Hematopoietic multipotent progenitor cell treated with erythropoietin and hydrocortisone succinate and interleukin-3 and kit ligand, for 4 days (in vitro differentiated cells): ENCODE results near the gene TMIE.

Experiments used
- DNase-seq: peaks from one replicate; pipeline ENCODE4 v3.0.0-alpha.2; 2015

TMIE gene, protein sequence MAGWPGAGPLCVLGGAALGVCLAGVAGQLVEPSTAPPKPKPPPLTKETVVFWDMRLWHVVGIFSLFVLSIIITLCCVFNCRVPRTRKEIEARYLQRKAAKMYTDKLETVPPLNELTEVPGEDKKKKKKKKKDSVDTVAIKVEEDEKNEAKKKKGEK

DNA sequence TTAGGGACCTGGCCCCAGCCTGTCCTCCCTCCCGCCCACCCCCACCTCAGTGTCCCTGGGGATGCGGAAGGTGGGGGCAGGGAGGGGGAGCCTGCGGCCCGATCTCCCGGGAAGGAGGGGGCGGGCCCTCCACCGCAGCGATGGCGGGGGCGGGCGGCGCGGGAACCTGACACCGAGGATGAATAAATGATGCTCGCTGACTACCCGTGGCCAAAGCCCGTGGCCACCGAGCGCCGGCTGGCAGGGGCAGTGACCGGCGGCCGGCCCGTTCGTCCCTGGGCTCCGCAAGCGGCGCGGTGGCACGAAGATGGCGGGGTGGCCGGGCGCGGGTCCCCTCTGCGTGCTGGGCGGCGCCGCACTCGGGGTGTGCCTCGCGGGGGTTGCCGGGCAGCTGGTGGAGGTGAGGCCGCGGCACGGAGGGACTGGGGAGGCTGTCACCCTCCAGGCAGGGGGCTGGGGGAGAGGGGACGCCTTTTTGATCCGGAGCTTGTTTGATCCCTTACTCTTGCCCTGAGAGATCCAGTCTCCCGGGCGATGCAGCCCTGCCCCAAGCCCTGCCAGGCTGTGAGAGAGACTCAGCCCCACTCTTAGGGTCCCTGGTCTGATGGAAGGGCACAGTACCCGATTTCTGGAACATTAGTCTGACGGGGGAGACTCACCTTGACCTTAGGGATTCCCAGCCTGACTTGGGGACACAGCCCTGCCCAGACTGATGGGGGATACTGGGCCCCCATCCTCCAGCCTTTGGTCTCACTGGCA is at the start of gene TMIE:
Gene TMIE (plus strand): TSS at position 212 of the 759 bp plus-strand sequence. CDS start 96 bp downstream, at position 308.
- DNase-seq, result no peak

DNA sequence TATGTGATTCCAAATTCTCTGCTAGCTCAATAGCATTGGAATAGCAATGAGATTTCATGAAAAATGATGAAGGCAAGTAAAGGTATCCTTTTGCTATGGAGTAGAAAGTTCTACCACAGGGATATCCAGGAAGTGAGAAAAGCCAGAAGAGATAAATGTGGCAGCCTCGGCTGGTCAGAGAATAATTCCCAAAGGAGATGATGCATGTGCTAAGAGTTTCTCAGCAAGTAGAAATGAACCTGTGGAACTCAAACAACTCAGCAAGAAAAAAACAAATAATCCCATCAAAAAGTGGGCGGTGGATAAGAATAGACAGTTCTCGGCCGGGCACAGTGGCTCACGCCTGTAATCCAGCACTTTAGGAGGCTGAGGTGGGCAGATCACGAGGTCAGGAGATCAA is 45.9 kb upstream of the TMIE start:
- DNase-seq, result no peak

DNA sequence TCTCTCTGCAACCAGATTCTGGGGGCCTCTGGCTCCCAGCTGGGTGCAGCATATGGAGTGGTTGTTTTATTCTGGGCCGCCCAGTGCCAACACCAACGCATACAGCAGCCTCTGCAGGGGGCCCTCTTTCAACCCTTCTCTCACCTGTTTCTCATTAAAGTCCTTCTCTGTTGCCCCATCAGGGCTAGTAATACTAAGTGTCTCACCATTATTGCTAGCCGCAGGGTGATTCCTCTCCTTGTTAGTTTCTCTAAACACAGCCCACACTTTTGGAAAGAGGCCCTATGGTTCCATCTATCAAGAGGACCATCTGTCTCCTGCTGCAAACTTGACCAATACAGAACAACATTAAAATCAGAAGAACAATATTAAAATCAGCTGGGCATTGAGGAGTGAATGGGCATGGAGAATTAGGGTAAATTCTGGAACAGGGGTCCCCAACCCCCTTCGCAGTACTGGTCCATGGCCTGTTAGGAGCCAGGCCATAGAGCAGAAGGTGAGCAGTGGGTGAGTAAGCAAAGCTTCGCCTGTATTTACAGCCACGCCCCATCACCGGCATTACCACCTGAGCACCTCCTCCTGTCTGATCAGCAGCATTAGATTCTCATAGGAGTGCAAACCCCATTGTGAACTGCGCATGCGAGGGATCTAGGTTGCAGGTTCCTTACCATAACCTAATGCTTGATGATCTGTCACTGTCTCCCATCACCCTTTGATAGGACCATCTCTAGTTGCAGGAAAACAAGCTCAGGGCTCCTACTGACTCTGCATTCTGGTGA is 44.2 kb upstream of the TMIE start:
- DNase-seq, result no peak

DNA sequence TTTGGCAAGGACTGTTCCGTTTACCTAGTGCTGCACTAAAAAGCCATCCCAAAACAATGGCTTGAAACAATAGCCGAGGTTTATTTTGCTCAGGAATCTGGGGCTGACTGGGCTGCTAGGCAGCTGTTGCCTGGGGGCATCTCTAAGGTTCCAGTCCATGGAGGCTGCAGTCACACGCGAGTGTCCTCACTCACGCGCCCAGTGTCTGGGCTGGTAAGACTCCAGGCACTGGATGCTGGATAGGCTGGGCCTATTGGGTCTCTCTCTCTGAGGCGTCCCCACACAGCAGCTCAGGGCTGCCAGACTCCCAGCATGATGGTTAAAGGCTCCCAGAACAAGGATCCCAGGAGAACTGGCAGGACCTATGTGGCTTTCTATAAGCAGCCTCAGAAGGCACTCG is 41.9 kb upstream of the TMIE start:
- no peak for DNase-seq

DNA sequence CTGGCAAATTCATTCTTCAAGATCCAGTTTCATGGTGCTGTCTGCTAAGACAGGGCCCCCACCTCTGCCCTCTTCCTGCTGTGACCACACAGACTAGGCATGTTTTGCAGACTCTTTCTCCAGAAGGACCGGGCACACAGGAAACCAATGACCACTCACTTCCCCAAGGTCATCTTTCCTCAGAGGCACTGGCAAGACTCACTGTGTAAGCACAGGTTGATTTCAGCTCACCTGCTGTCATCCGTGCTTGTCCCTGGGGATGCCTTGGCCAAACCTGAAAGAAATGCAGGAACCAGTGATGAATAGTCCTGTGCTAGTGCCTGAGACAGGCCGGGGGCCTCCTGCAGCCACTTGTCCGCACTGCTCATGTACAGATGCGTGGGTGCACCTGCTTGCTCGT is 41.2 kb upstream of the TMIE start:
- no peak for DNase-seq

DNA sequence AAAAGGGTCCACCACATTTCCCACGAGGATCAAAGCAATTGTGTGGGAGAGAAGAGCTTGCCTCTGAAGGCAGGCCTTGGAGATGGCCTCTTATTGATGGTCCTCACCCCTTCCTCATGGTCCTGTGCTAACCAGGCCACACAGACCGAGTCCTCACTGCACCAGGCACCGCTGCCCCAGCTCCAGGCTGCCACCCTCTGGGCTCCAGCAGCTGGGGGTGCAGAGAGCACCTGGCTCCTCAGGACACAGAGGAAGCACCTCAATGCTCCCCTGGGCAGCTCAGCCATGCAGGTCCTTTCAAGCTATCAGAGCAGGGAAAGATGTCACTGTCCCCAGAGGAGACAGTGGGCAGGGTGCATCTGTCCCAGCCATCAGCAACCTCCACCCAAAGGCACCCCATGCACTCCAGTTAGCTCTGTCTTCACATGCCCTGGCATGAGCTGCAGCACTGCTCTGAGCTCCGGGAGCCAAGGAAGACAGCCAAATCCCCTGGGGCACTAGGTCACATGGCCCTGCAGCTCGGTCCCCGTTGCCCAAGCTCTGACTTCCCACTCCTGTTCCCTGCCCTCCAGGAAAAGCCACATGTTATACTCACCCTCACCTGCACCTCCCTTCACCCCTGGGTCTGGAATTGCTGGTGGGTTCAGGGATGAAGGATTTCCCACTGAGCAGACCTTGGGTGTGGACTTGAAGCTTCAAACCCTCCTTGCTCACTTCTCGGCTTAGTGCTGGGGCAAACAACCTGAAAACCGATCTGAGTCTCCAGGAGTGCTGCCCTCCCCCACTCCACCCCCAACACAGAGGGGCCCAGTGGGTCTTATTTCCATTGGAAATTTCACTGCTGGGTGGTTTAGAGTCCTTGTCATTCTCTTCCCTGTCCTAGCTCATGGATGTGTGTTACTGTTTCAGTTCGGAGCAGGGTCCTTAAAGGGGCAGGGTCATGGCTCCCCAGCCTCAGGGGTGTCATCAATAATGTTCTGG is 40.4 kb upstream of the TMIE start:
- no peak for DNase-seq

DNA sequence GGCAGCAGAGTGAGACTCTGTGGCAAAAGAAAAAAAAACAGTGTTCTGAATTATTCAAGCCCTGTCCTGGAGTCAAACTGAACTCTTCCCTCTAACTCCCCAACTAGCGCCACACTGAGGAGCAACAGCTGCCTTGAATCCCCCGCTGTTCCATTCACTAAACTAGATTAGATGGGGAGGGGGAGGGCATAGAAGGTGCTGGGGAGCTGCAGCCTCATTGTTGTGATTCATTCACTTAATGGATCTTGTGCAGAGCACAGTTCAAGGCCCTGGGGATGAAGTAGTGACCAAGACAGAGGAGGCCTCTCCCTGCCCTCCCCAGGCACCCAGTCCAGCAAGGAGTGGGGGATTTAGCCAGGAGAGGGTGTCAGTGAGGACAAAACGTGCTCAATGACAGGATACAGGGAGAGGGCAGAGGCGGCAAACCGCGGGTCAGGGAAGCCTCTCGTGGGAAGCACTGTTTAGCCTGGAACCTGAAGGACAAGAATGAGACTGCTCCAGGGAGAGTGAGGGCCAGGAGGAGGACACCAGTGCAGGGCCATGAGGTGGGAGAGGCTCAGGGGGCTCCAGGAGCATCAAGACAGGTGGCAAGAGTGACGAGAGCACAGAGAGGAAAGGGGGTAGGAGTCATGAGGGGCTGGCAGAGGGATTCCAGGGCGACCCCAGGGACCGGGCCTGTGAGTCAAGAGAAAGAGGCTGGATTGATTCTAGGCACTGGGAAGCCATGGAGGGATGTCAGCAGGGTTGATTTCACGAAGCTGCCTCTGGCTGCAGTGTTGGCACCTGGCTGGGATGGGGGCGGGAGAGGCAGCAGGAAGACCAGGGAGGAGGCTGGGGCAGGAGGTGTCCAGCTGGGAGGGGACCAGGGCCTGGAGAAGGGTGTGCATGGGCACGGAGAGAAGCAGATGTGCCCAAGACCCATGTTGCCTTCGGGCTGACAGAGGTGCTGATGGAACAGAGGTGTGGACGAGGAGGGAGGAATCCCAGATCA is 39.1 kb upstream of the TMIE start:
- no peak for DNase-seq

DNA sequence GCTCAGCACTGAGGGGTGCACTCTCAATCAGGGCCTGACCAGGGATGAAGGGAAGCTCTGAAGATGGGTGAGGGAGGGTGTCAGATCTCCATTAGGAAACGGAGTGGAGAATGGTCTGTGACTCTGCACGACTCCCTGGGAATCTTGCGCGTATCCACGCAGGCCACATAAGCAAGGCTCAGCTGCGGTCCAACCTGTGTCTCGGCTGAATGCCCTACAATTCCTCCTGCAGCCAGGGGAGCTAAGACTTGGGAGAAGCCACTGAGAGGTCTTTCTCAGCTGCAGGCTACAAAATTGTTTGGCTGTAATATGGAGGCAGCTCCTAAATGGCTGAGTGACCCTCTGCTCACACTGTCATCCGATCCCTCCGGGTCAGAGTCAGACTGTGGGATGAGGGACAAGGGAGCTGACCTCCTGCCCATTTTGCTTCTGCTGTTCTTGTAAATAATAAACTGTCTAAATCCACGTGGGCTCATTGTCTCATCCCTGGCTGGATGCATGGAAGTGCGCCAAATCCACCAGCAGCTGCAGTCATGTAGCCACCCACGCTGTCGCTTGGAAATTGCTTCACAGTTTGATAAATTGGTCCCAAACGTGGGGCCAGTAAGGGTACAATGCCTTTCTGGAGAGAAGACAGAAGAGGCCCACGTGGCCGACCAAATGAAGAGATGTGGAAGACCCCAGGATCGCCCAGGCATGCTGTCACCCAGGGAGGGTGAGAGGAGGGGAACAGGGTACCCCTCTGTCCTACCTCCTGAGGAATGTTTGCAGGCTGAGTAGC is 38.2 kb upstream of the TMIE start:
- no peak for DNase-seq

DNA sequence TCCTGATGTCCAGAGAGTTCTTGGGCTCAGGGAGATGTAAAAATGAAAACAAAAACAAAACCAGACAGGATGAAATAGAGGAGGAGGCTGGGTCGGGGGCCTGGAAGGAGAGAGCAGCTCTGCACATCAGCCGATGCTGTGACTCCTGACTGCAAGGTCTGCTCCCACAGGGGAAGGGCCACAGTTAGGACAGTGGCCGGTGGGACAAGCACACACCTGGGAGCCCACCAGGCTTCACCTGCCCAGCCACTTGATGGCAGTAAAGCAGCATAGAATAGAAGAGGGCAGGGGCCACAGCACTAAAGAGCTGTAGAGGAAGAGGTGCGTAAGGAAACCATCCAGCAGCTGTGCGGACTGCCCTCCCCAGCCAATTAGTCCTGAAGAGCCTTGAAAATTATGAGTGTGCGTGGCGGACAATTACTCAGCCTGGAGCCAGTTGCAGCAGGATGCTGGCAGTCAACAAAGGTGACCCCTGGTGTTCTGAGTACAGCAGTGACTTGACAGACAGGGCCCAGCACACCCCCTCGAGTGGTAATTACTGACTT is 37.5 kb upstream of the TMIE start:
- peak; percentile 18 for DNase-seq

DNA sequence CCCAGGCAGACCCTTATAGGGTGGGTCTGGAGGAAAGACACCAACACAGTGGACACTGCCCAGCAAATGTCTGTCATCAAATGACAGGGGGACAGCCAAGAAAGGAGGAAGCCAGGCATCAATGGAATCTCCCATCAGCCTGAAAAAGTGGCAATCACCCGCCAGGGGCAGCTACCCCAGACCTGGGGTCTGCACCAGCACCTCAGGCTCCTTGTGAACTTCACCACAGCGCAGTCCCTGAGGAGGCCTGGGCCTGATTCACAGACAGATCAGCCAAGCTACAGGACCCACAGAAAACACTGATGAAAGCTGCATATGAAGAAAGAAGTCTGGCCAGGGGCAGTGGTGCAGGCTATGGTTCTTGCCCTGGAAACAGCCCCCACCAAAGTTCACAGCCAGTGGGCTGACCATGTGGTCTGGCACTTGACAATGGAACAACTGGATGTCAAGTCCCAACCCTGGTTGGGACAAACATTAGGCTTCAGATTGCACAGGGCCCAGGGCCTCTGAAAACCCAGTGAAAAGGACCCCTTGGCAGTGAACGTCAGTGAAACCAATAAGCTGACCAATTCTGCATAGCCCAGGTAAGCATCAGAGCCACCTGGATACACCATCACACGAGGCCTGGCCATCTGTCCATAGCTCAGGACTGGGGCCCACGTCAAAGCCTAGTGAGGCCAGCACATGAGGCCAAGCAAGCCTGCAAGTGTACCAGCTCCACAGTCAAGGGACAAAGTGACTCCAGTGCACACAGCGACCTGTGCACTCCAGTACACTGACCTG is 36.8 kb upstream of the TMIE start:
- no peak for DNase-seq

DNA sequence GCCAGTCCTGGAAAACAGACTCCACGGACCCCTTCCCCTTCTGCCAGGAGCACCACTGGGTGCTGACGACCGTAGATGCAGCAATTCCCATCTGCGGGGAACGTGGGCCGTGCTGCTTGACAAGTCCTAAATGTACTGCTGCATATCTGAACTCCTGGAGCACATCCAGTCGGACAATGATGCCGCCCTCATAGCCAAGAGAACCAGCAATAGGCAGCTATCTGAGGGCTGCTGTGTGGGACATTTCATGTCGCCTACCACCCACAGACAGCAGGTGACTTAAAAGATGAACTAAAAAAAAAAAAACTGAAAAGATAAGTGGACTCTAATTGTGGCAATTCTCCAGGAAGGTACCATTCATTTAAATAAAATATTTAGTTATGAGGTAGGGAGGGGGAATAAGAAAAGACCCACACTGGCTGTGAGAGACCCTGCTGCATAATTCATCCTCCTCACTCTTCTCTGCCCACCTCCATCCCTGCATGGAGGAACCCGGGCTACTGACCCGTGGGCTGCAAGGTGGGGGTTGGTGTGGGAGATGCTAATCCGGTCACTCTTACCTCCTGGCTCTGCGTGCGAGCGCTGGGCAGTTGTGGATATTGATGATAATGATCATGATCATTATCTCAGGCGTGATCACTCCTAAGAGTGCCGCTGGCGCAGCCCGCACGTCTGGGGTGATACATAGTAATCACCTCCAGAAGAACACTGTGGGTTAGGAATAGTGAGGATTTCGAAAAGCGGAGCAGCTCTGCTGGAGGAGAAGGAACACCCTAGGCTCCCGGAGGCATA is 36.0 kb upstream of the TMIE start:
- DNase-seq, result no peak

DNA sequence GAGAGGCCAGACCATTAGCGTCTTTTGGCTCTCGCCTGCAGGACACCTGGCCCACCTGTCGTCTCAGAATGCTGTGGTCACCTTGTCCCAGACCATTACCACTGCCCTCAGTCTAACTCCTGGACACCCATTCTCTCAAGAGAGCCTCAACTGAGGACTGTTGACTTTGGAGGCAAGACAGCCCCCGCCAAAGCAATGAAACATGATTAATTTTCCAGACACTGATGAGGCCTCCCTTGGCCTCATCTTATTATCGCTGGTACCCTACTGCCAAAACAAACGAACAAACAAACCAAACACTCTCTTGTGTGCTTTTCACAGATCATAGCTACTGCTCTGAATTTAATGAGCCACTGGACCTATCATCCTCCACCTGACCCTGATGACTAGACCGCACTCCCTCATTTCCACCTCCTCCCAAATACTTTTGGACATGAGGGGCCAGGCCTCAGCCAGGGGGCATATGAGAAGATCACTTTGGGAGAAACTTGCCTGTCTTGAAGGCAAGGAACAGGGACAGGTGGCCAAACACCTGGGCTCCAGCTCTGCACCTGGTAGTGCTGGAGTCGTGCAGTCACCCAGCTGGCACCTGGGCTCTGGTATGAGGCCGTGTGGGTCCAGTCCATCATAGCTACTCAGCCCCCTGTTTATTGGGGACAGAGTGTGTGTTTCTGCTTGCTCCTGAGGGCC is 35.3 kb upstream of the TMIE start:
- DNase-seq, result no peak

DNA sequence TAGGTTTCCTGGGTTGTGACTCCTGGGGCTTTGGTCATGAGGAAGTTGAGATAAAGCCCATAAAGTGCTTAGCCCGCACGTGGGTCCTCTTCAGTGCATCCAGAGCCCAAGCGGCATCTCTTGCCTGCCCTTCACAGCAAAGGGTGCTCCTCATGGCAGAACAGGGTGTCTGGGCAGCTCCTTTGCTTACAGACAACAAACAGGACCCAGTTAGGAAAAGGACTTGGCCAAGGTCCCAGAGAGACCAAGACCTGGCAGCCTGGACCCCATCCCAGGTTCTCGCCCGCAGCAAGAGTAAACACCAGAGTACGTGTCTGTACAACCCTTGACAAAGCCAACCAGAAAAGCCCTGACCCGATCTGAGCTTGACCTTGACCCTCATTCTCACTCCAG is 34.7 kb upstream of the TMIE start:
- no peak for DNase-seq

DNA sequence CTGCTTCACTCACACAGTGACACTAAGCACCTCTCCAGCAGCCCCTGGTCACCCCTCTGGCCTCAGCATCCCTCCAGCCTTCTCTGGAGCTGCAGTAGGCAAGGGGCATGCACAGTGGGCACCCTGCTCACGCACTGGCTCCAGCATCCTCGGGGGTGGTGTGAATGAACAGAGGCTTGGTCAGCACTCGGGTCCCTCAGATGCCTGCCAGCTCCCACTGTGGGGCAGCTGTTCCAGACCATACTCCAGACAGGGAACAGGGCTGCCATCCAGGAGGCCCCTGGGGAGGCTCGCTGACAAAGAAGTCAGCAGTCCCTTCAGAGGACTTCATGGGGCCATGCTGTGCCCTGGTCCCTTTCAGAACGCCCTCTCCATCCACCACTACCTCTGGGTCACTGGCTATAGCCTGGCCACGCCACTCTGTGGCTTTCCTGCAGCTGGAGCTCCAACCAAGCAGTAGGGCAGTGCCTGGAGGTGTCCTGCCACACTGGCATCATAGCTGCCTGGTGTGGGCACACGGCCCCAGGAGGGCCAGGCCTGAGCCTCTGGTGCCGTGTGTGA is 34.1 kb upstream of the TMIE start:
- DNase-seq, result no peak

DNA sequence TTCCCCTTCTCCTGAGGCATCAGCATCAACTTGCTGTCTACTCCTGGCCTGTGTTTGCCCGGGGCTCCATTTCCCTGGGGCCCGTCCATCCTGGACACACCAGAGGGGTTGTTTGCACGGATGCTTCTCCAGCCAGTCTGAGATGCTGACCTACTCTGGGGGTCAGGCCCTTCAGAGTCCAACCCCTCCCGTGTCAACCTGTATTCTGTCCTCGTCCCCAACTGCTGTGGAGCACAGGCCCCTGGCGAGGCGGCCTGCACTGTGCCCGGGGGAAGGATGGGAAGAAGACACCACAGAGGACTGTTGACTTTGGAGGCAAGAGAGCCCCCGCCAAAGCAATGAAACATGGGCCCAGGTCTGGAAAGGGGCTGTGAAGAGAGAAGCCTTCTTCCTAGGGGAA is 33.5 kb upstream of the TMIE start:
- no peak for DNase-seq

DNA sequence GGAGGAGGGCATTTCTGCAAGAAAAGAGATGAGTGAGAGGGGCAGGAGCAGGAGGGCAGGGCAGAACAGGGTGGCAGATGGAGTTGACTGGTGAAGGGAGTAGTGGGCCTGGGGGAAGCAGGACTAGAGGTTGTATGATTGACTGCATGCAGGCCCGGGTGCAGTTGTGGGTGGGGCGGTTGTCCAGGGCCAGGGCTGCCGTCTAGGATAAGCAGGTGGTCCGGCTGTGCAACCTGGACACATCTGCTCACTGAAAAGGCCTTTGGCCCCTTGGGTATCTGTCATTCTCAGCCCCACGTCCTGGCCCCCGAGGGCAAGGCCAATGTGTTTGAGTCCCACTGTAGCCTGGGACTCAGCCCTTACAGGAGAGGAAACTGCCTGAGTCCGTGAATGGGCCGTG is 33.1 kb upstream of the TMIE start:
- no peak for DNase-seq

DNA sequence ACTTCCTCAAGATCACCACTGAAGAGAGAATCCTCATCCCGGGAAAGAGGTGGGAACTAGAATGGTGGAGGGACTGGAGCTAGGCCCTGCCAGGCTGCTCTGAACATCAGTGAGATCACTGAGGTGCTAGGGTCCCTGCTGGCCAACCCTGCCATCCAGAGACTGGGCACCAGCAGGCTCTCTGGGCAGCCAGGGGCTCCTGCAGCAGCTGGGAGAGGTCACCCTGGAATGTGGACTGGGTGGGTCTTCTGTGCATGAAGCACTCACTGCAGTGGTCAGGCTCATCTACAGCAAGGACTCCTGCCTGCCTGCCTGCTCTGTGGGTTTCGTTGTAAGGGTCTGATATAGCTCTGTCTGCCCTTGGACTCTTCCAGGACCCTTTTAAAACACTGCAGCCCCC is 32.6 kb upstream of the TMIE start:
- no peak for DNase-seq
